GM18868 (cell line): ENCODE data around the gene KLHL17.

Source experiments
- ATAC-seq: cut with Tn5 transposase; IDR thresholded peaks from one replicate; pipeline ENCODE4 v1.9.1; 2021; ENCODE audit warnings: mild to moderate bottlenecking, moderate library complexity; ENCODE audit not compliant: unreplicated experiment

KLHL17 gene

DNA sequence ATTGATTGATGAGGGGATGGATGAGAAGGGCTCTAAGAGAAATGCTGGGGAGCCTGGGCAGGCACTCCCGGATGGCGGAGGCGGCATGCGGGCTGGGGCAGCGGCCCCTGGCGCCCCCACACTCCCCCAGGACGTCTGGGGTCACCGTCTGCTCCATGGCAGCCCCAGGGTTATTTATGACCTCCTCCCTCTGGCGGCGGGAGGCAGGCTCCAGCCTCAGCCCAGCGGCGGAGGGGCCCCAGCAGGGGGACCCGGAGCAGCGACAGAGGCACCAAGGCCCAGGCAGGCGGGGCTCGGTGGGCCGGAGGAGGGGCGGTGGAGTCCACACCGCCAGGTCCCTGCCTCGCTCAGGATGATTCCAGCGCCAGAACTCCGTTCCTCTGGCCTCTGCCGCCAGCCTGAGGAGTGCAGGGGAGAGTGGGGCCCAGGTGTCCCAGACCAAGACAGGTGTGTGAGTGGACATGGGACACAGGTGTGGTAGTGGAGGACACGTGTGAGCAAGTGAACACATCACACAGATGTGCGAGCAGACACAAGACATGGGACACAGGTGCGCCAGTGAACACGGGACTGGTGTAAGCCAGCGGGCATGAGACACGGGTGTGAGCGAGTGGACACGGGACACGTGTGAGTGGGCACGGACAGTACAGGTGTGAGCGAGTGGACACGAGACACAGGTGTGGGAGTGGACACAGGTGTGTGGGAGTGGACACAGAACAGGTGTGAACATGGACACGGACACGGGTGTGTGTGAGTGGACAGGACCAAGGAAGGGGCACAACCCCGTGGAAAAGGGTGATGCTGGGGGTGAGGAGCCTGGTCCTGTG is 39.2 kb upstream of the KLHL17 start:
- ATAC-seq: no peak

DNA sequence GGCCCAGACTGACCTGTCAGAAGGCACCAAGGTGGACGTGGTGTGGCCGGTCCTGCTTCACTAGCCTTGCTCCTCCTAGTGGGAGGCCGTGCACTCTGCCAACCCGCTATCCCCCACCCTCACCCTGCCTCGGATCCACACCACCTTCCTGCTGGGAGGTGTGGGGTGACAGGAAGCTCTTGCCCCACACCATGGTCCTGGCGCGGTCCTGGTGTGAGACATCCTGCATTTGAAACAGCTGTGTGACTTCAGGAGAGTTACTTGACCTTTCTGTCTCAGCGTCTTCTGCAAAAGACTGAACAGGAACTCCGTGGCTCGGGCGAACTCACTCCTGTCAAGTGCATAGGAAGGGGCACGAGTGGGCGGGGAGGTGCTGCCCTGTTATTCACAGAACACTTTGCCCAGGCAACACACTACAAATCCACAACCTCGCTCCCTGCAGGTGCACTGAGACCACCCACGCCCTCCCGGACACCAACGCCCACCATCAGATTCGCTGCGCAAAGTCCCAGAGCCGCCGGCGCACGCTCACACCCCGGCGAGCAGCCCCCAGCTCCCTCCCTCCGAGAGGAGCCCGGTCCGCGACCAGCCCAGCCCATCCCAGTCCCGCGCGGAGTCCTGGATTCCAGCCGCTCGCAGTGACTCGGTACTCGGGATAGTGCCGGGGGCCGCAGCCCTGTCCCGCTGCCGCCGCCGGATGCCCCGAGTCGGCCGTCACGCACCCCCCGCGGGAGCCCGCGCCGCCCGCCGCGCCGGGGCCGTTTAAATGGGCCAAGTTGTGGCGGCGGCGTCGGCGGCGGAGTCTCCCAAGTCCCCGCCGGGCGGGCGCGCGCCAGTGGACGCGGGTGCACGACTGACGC is 37.0 kb upstream of the KLHL17 start, which contains the start of gene SAMD11:
SAMD11 (plus strand) TSS at position 793 of the 860 bp plus-strand sequence. CDS start 509 bp downstream, outside the sequence.
- no peak for ATAC-seq

DNA sequence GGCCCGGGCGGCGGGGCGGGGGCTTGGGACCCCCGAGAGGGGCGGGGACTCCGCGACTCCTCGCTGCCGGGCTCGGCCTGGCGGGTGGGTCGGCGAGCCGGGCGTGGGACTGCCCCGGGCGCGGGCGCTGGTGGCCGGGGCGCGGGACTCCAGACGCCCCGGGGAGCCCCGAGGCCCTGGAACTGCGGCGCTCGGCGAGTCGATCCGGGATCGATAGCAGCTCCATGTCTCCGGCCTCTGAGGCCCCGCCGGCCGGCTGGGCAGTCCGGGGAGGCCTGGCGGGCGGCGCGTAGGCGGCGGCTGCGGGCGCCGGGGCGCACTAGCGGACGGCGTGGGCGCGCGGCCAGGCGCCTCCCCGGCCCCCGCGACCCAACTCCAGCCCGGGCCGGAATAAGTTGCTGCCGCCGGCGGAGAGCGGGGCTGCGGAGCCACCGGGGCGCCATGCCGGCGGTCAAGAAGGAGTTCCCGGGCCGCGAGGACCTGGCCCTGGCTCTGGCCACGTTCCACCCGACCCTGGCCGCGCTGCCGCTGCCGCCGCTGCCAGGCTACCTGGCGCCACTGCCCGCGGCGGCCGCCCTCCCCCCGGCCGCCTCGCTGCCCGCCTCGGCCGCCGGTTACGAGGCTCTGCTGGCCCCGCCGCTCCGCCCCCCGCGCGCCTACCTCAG is 36.3 kb upstream of the KLHL17 start:
- no peak for ATAC-seq

DNA sequence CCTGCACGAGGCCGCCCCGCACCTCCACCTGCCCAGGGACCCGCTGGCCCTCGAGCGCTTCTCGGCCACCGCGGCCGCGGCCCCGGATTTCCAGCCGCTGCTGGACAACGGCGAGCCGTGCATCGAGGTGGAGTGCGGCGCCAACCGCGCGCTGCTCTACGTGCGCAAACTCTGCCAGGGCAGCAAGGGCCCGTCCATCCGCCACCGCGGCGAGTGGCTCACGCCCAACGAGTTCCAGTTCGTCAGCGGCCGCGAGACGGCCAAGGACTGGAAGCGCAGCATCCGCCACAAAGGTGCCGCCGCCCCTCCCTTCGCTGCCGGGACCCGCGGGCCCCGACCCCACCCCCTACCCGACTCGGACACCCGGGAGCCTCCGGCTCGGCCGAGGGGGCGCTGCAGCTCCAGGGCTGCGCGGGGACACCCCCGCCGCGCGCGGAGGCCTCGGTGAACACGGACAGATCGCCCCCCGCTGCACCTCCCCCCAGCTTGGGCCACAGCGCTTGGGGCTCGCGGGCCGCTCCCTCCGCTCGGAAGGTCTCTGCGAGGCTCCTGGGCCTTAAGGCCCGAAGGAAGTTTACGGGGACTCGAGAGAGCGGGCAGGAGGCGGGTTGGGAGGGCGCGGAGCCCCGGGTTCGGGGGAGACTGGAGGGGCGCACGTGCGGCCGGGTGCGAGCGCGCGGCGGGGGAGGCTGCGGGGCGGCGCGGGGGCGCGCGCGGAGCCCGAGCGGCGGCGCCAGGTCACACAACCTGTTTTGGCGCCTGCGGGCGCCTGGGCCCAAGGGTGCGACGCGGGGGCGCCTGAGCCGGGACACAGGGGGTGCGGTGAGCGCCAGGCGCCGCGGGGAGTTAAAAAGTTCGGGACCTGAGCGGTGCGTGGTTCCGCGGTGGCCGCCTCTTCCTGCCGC is 35.5 kb upstream of the KLHL17 start:
- no peak for ATAC-seq

DNA sequence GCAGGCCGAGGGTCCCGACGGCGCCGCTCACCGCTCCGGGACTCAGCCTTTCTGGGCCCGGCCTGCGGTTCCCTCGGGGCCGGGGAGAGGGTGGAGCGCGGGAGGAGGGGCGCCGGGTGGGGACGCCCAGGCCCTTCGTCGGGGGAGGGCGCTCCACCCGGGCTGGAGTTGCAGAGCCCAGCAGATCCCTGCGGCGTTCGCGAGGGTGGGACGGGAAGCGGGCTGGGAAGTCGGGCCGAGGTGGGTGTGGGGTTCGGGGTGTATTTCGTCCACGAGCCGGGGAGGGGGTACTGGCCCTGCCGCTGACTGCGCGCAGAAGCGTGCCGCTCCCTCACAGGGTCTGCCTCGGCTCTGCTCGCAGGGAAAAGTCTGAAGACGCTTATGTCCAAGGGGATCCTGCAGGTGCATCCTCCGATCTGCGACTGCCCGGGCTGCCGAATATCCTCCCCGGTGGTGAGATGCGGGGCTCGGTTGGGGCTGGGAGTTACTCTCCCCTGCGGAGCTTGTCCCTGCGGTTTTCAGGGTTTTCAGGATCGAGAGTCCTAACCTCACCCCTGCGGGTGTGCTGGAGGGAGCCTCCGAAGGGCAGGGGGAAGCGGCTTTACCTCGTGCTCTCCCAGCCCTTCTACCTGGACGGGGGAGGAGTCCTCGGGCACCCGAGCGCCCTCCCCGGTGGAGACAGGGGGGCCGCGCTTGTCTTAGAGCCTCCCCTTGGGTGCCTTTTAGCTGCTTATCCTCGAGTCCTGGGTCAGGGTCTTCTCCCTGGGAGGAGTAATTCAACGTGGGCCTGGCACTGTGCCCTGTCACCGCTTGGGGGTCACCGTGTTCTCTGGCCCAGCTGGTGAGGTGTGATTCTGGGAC is 34.6 kb upstream of the KLHL17 start:
- ATAC-seq: no peak

DNA sequence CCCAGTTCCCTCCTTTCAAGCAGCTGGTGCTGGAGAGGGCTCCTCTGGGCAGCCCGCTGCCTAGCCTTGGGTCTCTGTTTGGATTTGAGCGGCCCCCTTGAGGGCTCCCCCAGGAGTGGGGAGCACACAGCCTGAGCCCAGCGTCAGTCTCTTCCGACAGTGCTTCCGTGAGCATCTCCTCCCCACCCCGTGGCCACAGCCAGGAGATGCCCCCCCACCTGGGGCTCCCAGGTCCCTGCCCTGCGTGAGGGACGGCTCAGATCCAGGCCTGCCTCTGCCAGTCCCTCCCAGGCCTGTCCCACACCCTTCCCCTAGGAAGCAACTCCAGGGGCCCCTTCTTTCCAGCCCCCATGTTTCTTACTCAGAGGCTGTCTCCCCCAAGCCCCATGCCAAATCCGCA is 33.1 kb upstream of the KLHL17 start:
- no peak for ATAC-seq

DNA sequence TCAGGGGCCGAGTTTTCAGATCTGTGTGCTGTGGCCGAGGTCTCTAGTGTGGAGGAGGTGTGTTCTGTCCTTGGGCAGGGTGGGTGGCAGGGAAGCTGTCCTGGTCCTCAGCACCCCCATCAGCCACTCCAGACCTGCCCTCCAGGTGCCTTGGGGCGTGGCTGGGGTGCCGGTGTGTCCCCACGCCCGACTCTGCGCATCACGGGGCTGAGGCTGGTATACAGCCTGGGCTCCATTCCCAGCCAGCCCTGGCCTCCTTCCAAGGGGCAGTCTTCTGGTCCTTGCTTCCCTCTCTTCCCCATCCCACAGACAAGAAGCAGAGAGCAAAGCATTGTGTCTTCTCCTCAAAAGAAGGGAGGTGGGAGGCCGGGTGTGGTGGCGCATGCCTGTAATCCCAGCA is 32.6 kb upstream of the KLHL17 start:
- no peak for ATAC-seq

DNA sequence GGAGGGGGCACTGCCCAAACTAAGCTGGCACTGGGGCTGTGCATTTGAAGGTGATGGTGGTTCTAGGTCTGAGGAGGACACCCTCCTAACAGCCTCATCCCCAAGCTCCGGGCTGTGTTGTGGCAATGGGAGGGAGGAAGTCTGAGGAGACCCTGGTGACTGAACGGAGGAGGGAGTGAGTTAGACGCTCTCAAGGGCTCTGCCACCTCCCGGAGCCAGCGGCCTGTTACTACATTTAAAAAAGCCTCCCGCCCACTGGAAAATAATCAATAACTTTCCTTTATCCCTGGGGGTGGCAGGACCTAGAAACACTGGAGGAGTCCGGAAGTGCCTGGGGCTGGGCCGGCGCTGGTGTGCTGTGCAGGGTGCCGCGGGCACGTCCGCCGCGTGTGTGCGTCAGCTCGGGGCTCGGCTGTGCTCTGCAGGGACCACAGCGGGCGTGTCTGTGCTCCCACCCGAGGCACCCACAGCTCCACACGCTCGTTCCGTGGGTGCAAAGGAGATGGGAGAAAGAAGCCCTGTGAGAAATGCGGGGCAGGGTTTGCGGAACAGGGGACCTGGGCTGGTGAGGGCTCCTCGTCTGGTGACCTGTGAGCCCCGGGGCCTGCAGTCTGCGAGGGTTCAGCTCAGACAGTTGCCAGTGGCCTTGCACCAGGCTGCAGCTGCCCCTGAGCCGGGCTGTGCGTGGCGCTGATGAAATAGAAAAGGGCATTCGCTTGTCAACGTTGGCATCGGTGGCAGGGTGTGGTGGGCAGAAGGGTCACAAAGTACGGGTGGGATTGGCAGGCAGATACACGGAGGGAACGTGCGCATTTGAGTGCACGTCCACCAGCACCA is 31.3 kb upstream of the KLHL17 start:
- no peak for ATAC-seq

DNA sequence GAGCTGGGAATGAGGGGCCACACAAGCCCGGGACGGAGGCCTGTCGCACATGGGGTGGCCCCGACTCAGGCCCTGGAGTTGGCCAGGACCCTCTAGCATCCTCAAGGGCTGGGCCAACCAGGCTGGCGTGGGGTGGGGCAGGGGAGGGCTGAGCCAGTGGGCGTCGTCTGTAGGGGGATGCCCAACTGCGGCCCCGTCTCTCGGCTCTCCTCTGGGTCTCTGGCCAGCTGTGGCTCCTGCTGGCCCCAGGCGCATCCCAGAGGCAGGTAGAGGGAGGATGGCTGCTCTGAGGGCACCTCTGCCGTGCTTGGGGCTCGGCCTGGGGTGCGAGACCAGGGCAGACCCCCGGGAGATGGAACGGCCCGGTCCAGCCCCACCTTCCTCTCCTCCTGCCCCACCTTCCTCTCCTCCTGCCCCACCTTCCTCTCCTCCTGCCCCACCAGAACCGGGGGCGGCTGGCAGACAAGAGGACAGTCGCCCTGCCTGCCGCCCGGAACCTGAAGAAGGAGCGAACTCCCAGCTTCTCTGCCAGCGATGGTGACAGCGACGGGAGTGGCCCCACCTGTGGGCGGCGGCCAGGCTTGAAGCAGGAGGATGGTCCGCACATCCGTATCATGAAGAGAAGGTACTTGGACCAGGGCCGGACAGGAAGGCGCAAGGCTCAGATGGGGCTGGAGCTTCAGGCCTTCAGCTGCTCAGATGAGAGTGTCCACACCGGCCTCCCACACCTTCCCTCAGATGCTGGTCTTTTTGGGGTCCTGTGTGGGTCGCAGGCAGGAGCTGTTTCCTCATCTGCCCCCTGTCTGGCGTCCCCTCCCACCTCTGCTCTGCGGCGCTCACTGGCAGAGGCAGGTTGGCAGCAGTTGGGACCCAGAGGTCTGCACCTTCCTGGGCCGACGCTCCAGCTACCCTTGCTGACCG is 30.4 kb upstream of the KLHL17 start:
- no peak for ATAC-seq

DNA sequence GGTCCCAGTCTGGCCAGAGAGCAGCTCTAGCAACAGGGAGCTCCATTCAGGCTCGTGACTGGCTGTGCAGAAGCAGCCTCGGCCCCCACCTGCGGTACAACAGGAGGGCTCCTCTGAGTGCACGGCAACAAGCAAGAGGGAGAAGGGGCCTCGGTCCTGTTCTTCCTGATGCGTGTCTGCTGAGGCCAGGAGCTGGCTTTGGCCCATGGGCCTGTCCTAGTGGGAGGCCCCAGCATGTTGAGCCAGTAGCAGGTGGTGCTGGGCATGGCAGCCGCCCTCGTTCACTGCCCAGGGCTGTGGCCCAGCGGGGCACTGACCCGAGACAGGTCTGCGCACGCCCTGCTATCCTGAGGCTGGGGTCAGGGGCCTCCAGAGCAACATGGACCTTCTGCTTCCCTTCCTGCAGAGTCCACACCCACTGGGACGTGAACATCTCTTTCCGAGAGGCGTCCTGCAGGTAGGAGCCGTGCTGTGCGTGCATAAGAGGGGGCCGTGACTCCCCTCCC is 29.7 kb upstream of the KLHL17 start:
- no peak for ATAC-seq

DNA sequence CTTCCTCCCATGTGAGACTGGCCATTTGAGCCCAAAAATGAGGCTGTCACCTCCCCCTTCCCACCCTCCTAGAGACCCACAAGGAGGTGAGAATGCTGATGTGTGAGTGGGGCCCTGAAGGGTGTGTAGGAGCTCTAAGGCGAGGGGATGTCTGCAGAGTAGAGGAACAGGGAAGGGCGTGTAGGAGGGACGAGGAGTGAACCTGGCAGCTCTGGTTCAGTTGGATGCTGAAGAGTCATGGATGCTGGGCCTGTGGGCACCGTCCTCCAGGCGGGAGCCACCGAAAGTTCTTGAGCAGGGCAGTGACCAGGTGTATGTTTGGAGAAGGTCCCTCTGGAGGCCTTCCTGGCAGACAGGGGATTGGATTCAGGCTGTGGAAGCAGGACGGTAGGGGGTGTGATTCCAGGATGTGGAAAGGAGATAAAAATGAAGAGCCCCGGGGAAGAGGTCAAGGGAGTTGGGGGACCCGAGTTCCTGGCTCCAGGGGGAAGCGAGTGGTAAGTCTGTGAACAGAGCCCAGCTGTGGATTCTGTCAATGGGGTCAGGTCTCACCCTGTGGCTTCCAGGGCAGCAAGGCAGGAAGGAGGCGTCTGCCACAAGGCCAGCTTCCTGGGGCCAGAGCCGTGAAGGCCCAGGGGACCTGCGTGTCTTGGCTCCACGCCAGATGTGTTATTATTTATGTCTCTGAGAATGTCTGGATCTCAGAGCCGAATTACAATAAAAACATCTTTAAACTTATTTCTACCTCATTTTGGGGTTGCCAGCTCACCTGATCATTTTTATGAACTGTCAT is 28.8 kb upstream of the KLHL17 start:
- no peak for ATAC-seq

DNA sequence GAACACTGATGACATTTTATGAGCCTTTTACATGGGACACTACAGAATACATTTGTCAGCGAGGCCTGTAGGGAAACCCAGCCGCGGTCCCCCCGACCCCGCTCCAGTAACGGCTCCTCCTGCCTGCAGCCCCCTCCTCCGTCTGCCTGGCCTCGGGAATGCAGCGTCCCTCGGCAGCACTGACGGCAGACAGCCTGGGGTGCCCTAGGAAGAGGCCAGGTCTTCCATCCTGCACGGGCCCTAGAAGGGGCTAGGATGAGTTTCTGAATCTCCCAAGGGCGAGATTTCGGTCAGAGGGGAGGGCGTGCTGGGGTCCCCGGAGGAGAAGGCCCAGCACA is 28.2 kb upstream of the KLHL17 start:
- no peak for ATAC-seq

DNA sequence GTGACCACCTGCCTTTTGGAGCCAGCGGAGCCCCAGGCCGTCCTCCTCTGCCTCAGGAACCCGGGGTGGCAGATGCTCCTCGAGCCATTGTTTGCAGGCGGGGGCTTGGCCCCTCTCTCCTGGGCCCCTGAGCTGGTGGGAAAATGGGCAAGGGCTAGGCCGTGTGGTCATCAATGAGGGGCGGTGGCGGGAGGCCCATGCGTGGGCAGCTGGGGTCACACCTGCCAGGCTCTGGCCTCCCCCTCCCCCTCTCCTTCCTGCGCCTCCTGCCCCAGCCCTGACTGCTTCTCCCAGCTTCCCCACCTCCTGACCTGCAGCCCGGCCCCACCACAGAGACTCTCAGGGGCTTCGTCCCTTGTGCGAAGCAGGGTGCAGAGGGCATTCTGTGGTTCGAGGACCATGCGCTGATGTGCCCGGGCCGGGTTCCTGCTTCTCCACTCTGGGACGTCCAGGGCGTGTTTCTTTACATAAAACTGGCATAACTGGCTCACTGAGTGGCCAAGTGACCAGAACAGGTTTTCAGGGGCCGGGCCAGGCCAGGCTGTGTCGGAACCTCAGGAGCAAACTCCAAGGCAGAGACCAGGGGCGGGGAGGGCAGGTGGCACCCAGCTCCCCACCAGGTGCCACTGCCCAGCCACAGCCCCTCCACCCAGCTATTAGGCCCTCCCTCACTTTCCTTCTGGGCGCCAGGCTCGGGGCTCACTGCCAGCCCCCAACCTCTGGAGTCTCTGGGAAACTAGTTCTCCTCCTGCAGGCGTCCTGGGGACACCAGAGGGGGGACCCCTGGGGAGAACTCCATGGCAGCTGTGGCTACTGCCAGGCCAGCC is 27.4 kb upstream of the KLHL17 start:
- no peak for ATAC-seq

DNA sequence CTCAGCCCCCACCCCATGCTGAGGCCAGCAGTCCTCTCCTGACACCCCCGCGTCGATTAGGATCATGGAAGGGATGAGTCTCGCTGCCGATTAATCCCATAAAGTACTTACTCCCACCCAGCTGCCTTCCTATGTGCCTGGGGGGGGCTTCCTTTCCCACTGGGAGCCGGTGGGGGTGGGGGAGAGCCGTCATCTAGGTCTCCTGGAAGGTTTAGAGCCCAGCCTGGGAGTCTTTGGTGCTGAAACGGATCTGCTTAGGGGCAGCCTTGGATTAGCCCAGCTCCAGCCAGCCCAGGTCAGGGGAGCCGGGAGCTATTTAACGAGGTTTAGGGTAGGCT is 26.8 kb upstream of the KLHL17 start:
- no peak for ATAC-seq

DNA sequence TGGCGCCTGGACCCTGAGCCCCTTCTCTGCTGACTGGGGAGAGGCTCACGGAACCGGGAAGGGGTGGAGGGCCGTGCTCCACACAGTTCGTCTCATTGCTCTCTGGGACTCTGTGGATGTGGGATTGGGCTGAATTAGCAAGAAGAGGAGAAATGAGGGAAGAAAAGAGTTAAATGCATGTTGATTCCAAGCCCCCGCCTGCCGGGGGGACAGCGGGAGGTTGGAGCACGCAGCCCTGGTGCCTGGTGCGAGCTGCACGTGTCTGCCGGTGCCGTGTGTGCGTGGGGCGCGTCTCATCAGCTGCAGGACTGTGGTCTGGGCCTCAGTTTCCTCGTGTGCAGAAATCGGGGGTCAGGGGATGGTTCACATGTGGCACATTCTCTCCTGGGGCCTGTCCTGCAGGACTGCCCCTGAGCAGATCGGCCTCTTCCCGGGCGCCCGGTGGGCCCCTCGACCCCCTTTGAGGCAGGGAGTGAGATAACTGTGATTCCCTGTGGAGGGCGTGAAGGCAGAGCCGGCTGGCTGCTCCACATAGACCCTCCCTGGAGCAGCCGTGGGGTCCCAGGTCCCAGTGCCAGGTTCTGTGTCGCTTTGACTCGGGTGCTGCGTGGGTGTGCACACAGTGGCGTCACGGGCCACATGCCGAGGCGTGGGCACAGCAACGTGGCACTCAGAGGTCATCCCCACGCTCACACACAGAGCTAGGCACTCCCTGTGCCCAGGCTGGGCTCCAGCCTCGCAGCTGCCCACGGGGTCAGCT is 25.2 kb upstream of the KLHL17 start:
- no peak for ATAC-seq
